ENCODE results near the gene GPR15LG.

The GPR15LG gene

DNA sequence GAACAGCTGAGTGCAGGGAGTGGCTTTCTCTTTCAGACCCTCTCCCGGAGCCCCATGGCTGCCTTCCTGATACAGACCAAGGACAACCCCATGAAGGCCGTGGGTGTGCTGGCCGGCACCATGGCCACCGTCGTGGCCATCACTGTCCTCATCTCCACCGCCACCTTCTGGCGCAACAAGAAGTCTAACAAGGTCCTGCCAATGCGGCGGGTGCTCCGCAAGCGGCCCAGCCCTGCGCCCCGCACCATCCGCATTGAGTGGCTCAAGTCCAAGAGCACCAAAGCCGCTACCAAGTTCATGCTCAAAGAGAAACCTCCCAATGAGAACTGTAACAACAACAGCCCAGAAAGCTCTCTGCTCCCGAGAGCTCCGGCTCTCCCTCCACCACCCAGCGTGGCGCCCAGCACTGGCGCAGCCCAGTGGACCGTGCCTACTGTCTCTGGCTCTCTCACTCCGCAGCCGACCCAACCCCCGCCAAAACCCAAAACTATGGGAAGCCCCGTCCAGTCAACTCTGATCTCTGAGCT, 40.5 kb downstream of the GPR15LG start:
- no peak for DNase-seq (ENCODE audit: low read depth in 2 of 2)

DNA sequence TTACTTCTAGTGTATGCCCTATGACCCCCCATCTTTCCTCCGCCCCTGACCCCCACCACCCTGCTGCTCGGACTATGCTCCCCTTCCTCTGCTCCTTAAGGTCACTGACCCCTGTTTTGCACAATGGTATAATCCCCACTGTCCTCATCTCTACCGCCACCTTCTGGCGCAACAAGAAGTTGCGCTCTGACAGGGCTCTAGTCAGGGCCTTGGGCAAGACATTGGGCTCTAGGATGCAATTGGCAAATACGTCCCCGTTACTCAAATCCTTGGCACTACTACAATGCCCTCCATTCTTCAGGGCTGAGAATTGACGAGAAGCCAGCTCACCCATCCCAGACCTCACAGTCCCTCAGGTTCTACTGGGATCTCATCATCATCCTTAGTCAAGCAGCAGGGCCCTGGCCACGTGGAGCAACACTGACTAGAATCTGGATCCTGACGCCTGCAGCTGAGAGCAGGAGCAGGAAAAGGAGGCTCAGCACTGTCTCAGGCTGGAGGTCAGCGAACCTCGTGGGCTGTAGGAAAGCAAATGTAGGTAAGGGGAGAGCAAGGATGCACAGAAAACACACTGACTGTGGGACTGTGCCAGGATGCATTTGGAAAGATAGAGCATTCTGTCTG, 41.1 kb downstream of the GPR15LG start:
- DNase-seq (ENCODE audit: low read depth in 2 of 2), result no peak

DNA sequence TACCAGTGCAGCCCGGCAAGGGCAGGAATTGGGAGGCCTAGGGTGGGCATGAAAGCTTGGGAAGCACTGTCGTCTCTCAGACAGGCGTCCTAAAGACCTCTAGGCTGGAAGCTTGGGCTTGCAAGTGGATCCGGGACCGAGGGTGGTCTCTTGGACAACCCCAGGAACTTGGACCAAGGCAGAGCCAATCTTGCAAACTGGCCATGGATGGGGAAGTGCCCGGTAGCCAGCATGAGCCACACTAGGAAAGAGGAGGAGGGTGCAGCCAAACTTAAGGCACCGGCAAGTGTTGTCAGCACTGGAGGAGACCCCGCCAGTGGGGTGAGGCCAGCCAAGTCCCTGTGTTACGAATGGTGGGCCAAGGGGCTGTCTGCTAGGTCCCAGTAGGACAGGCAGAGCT, 43.2 kb downstream of the GPR15LG start:
- DNase-seq (ENCODE audit: low read depth in 2 of 2), result no peak

DNA sequence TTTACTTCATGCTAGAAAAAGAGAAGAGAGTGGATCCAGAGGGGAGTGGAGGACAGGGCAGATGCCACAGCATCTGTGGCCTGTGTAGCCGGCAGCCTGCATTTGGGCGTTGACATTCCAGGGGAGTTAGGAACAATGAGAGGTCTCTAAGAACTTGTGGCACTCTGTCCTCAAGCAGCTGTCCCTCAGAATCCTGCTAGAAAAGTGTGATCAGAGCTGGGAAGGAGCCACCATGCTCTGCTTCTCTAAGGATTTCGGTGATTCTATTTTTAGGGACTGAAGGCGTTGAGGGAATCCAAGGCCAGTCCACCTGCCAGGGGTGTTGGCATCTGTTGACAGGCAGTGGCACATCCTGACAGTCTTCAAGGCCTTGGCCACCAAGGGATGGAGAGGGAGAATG, 44.1 kb downstream of the GPR15LG start:
- no peak for DNase-seq (ENCODE audit: low read depth in 2 of 2)

DNA sequence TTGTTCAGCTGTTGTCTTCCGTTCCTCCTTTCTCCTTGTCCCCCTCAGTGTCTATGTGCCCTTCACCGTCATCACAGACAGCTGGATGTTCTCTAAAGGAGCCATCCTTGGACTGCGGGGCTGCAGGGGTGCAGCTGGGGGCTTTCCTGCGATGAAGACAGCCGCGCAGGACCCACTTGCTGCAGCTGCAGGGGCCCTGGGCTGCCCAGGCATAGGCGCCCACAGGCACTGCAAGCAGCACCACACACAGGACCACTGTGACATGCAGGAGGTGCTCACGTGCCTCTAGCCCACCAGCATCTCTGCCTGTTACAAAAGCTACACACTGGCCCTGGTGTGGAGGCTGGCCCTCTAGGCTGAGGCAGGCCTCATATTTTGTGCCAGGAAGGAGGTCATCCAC, 48.3 kb downstream of the GPR15LG start:
- DNase-seq (ENCODE audit: low read depth in 2 of 2), result no peak

DNA sequence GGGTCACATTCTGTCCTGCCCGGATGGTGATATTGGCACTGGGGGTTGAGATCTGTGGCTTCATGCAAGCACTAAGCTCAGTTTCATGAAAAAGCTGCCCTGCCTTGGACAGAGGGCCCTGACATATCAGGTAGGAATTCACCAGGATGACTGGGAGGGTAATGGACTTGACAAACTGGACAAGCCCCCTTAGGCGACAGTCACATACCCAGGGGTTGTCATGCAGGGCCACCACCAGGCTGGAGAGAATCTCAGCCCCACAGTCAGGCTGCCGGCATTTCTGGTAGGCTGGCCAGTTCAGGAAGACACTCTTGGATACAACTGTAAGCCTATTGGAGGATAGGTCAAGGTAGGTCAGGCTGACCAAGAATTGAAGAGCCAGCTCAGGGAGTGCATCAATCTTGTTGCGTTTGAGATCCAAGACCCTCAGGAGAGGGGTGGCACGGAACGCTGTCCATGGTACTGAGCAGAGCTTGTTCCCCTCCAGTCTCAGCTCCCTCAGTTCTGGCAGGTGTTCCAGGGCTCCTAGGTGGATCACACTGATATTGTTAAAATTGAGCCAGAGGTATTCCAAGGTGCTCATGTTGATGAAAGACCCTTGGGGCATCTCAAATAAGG, 50.9 kb downstream of the GPR15LG start:
- no peak for DNase-seq (ENCODE audit: low read depth in 2 of 2)

DNA sequence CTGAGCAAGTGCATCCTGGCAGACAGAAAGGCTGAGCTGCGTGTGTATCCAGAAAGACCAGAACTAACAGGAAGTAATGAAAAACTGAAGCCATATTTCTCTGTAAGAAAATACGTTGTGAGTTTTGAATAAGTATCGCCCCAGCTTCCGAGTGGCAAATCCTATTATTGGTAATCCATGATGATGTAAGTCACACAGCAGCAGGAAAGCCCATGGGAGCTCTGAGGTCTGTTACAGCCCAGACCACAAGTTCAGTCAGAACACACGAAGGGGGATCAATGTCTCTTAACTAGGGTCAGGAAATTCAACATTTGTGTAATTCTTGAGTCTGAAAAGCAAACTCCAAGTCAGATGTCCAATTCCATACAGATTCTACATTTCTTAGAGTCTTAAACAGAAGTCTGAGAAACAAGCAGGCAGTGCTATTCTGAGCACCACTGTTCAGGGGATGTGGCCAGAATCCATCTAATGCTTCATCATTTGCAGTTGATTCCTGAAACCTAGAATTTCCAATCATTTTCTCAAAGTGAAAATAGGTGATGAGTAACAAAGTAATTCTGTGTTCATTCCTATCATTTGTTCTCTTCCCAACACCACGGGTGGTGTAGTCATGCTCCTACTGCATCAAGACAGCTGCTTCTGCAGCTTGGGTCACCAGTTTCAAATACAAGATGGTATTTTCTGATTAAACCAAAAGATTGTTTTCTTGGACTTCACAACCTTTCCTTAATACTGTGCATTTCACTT, 52.0 kb downstream of the GPR15LG start, which contains the start of gene LRIT2:
LRIT2 (minus strand) TSS at position 118 of the 747 bp plus-strand sequence; CDS start at position 94, 24 bp downstream.
- DNase-seq (ENCODE audit: low read depth in 2 of 2), result no peak

DNA sequence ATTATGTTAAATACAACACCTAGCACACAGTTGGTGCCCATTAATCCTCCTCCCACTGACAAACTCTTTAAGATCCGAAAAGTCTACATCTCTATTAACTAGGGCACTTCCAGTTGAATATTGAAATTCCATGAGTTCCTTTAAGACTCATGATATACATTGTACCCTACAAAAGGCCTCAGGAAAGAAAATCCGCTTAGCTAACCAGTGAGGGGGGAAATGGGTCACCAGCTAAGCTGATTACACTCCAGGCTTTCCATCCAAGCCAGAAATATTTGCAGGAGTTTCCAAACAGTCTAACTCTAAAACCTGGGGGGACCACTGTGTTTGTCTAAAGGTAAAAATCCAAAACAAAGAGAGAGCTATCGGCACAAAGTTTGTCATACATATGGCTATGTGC, 53.0 kb downstream of the GPR15LG start:
- DNase-seq (ENCODE audit: low read depth in 2 of 2), result no peak

DNA sequence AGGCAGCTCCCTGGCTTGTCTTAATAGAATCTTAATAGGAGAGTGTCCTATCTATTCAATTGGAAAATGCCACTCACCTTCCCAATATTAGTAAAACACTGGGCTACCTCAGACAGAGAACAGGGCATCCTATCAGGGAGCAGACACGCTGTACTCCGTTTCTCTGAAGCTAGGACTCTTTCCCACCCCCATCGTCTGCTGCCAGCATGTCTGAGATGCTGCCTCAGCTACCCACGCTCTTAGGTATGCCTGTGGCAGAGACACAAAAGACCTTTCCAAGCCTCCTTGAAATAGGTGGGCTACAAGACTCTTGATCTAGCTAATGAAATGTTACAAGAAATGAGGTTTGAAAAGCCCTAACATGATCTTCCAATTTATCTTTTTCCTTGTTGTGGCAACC, 54.2 kb downstream of the GPR15LG start:
- no peak for DNase-seq (ENCODE audit: low read depth in 2 of 2)

DNA sequence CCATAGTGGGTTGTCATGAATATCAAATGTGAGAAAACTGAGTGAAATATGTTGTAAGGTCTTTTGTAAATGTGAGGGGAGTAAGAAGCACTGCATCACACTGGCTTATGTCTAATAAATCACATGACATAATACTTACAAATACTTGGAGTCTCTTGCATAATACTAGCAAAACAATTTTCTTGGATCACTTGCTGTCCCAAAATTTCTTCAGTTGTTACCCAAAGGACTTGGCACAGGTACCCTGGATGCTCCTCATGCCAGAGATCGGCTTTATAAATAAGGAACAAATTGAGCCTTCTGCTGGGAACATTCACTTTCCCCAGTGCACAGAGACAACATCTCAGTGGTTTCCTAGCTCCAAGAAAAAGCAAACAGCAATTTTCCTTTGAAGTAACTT, 56.8 kb downstream of the GPR15LG start:
- DNase-seq (ENCODE audit: low read depth in 2 of 2), result no peak

DNA sequence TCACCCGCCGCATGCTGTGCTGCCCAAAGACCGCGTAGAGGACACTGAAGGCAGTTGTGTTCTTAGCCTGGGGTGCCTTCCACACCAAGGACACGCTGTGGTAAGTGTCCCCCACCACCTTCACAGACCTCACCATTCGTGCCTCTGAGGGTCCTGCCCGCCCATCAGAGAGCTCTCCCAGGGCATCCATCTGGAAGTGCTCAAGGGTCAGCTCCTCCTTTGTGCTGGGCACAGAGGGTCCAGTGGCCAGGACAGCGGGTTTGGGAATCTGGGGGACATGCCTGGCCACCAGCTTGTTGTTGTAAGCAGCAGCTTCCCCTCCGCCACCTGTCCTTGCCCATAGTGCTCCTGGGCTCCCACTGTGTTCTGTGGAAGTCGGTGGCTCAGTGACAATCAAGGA, 58.8 kb downstream of the GPR15LG start:
- DNase-seq (ENCODE audit: low read depth in 2 of 2), result no peak

DNA sequence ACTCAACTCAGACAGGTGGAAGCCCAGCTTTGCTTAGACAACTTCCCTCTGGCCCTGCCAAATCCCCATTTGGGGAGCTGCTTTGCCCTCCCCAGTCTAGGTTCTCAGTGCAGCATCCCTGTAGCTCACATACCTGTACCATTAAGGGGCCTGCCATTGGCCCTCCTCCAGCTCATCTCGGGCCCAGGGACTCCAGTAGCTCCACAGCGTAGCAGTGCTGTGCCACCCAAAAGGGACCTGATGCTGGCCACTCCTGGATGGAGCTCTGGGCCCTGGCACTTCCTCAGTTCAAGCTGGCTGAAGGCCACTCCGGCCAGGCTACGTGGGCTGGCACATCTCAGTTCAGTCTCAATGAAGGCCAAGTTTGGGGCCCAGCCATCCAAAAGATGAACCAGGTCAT, 60.3 kb downstream of the GPR15LG start:
- DNase-seq (ENCODE audit: low read depth in 2 of 2), result no peak

DNA sequence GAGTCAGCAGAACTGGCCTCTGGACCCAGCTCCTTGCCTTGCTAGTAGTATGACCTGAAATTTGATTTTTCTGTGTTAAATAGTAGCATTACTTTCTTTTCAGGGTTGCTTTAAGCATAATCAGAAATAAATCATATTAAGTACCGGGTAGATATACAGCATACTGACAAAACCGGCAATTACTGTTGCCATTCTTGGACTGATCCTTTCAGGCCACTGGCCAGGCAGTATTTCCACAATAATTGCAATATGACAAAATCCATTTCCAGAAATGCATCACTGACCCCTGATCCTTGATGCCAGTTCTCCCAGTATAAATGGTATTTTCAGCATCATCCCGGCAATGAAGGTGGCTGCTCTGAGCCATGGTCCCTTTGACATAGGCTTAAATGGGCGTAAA, 60.9 kb downstream of the GPR15LG start:
- no peak for DNase-seq (ENCODE audit: low read depth in 2 of 2)

All from fibroblast of skin of left quadriceps (primary cell).